HCT116 (cell line): ENCODE data around the gene ADAMTS19. TPM values are rescaled to one million over a fixed set of nuclear protein-coding genes. Genes with fewer than 3 reads are reported as not detected.

ENCODE experiments used
- ATAC-seq: fragments of 200-7000 bp; cut with Tn5 transposase; 2 replicates; pipeline ENCODE4 v1.9.1; 2020; ENCODE audit warnings: mild to moderate bottlenecking, moderate library complexity
- BruUV-seq: library from RNA; stranded (reverse); fragments of 400-500 nt; replicated peaks from 2 replicates; lab custom pipeline; 2021; lab: Mats Ljungman, UMichigan
- CTCF ChIA-PET: fragments of 300-600 bp; sonication (Branson Sonifier 250); formaldehyde crosslinking; loops from one replicate; lab custom pipeline; 2021; ENCODE audit warnings: antibody characterized with exemption; lab: Charles Lee
- POLR2A ChIA-PET: fragments of 300-600, 350-600 bp; sonication (Branson Sonifier 250); formaldehyde crosslinking; loops from one replicate; lab custom pipeline; 2021; ENCODE audit warnings: antibody characterized with exemption; lab: Charles Lee
- RAD21 ChIA-PET, 2 experiments: fragments of 300-600 bp; sonication (Branson Sonifier 250); formaldehyde crosslinking; loops; one replicate each; lab custom pipeline; 2023; ENCODE audit warnings: low total read pairs in 2 of 2; ENCODE audit not compliant: uncharacterized antibody in 2 of 2, unreplicated experiment in 2 of 2, low non-redundant PET in 1 of 2; lab: Charles Lee
- DNase-seq: peaks from one replicate; pipeline ENCODE4 v3.0.0-alpha.2; 2010; ENCODE audit warnings: low read depth, low spot score
- H2AFZ ChIP-seq: fragments of 200-600 bp; shearing (Covaris generic), sonication (generic); 2 replicates; pipeline ENCODE4 v1.6.1; 2017; ENCODE audit warnings: low read depth, mixed run types, mixed read lengths, antibody characterized with exemption, low read length; ENCODE audit not compliant: poor library complexity, severe bottlenecking
- H3K27ac ChIP-seq: 2 replicates; pipeline ENCODE4 v1.5.1; 2012; ENCODE audit warnings: low read depth, low read length
- H3K27me3 ChIP-seq: fragments of 200-600 bp; sonication (generic); 2 replicates; pipeline ENCODE4 v1.6.1; 2016; ENCODE audit warnings: mixed run types, low read length, mixed read lengths; ENCODE audit not compliant: insufficient read depth
- H3K36me3 ChIP-seq, 2 experiments: fragments of 200-500 bp in 1 of 2; fragments of 200-600 bp in 1 of 2; sonication (Bioruptor generic) in 1 of 2; sonication (generic) in 1 of 2; 2 replicates each; pipeline versions ENCODE4 v1.5.1 to v1.6.1; 2014 to 2016; ENCODE audit warnings: low read length in 2 of 2, inconsistent platforms in 1 of 2, mixed read lengths in 1 of 2, mixed run types in 1 of 2; ENCODE audit not compliant: insufficient read depth in 2 of 2, control insufficient read depth in 1 of 2
- H3K4me1 ChIP-seq, 2 experiments: fragments of 200-600 bp in 1 of 2; sonication (generic) in 1 of 2; 2 replicates each; pipeline versions ENCODE4 v1.5.1 to v1.6.1; 2012 to 2017; ENCODE audit warnings: low read length in 2 of 2, inconsistent platforms in 1 of 2, mild to moderate bottlenecking in 1 of 2, mixed read lengths in 1 of 2, mixed run types in 1 of 2, moderate library complexity in 1 of 2; ENCODE audit not compliant: insufficient read depth in 2 of 2, control insufficient read depth in 1 of 2
- H3K4me2 ChIP-seq: fragments of 200-600 bp; sonication (generic); 2 replicates; pipeline ENCODE4 v1.6.1; 2017; ENCODE audit warnings: mixed run types, low read length, mixed read lengths
- H3K4me3 ChIP-seq, 2 experiments: fragments of 200-600 bp in 1 of 2; sonication (generic) in 1 of 2; replicated peaks in 1 of 2; 2 replicates each; pipeline ENCODE4 v1.5.1; 2011 to 2016; ENCODE audit warnings: low read length in 2 of 2, control low read depth in 1 of 2, low read depth in 1 of 2, mild to moderate bottlenecking in 1 of 2, mixed read lengths in 1 of 2, mixed run types in 1 of 2
- H3K79me2 ChIP-seq: fragments of 200-600 bp; sonication (generic); 2 replicates; pipeline ENCODE4 v1.6.1; 2017; ENCODE audit warnings: mild to moderate bottlenecking, mixed run types, low read length, moderate library complexity, mixed read lengths; ENCODE audit not compliant: insufficient read depth
- H3K9ac ChIP-seq: fragments of 200-600 bp; sonication (generic); 2 replicates; pipeline ENCODE4 v1.6.1; 2016; ENCODE audit warnings: low read length, mixed read lengths
- H3K9me2 ChIP-seq: fragments of 200-600 bp; sonication (generic), shearing (Covaris generic); 2 replicates; pipeline ENCODE4 v1.6.1; 2017; ENCODE audit warnings: mixed run types, mild to moderate bottlenecking, moderate library complexity; ENCODE audit not compliant: insufficient read depth
- H3K9me3 ChIP-seq, 2 experiments: fragments of 200-500 bp in 1 of 2; fragments of 200-600 bp in 1 of 2; sonication (Bioruptor generic) in 1 of 2; sonication (generic) in 1 of 2; 2 replicates each; pipeline ENCODE4 v1.6.1; 2014 to 2017; ENCODE audit warnings: low read length in 2 of 2, mixed read lengths in 2 of 2, inconsistent platforms in 1 of 2, low read depth in 1 of 2, mild to moderate bottlenecking in 1 of 2, mixed run types in 1 of 2, moderate library complexity in 1 of 2; ENCODE audit not compliant: control insufficient read depth in 1 of 2, insufficient read depth in 1 of 2
- H4K20me1 ChIP-seq: fragments of 200-600 bp; sonication (generic), shearing (Covaris generic); 2 replicates; pipeline ENCODE4 v1.6.1; 2017; ENCODE audit warnings: mixed run types, mild to moderate bottlenecking, moderate library complexity; ENCODE audit not compliant: insufficient read depth
- CBX3 ChIP-seq: IDR thresholded peaks from 2 replicates; pipeline ENCODE4 v1.6.1; 2012; ENCODE audit warnings: low read depth
- POLR2A ChIP-seq: IDR thresholded peaks from 2 replicates; pipeline ENCODE4 v1.7.0; 2011; ENCODE audit warnings: borderline replicate concordance; ENCODE audit not compliant: insufficient read depth, insufficient read length; ENCODE audit errors: extremely low read depth
- SIN3A ChIP-seq: IDR thresholded peaks from 2 replicates; pipeline ENCODE4 v1.6.1; 2012; ENCODE audit warnings: low read depth
- ZNF274 ChIP-seq: fragments of 200-500 bp; sonication (Bioruptor generic); IDR thresholded peaks from 2 replicates; pipeline ENCODE4 v1.6.1; 2014; ENCODE audit warnings: mild to moderate bottlenecking, low read depth, low read length, inconsistent platforms
- intact Hi-C: fragments of 100-400 bp; cut with micrococcal nuclease; formaldehyde crosslinking; loops from 2 replicates; pipeline ENCODE4 v1.10.0; 2022
- total RNA-seq: library from RNA; stranded (reverse); gene quantifications from one replicate; pipeline ENCODE4 v1.2.1, GENCODE V29; 2021; ENCODE audit not compliant: unreplicated experiment
- TF ChIP-seq, protein P1 (sequence below): IDR thresholded peaks from 2 replicates; pipeline ENCODE4 v1.6.1; 2011; ENCODE audit warnings: mild to moderate bottlenecking, low read length, moderate library complexity; ENCODE audit not compliant: insufficient replicate concordance; ENCODE audit errors: extremely low read depth
- TF ChIP-seq, protein P2 (sequence below): IDR thresholded peaks from 2 replicates; pipeline ENCODE4 v1.6.1; 2012

Gene ADAMTS19
- total RNA-seq, 1 experiment from 2014 or later = not detected

DNA sequence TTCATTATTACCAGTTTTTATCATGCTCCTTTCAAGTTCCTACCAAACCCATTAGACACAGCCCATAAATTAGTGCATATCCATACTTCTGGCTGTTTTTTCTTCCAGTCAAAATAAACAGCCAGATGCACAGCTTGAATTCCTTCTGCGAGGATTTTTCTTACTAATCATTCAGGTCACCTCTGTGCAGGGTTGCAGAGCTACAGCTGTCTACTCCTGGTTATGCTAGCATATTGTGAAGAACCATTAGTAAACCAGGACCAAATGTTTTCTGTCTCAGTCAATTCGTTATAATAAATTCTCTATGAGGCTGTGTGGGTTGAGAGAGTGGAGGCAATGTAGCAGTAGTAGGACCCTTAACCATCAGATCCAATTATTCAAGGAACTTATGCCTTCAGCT lies 279.7 kb downstream of the ADAMTS19 start:
- no TSS peak for BruUV-seq
- H3K9me2 ChIP-seq = no peaks in the 10 kb centered on the region
- H3K4me3 ChIP-seq = no peak overlapping the region
- no peaks in the 10 kb centered on the region for H3K79me2 ChIP-seq
- ChIA-PET CTCF (no interaction called here), POLR2A (no interaction called here), RAD21 (no interaction called here)
- H4K20me1 ChIP-seq = no peaks in the 10 kb centered on the region; the same call in 1 of the 2 replicates
- intact Hi-C loops = no loop called here
- H3K4me2 ChIP-seq = no peak overlapping the region
- no peak overlapping the region for H2AFZ ChIP-seq
- H3K9me3 ChIP-seq = no peaks in the 10 kb centered on the region
- no peak overlapping the region for H3K27ac ChIP-seq
- ATAC-seq (no peak), DNase-seq (no peak)
- H3K9ac ChIP-seq = no peak overlapping the region
- TF ChIP-seq POLR2A (no peak), ZNF274 (no peak), SIN3A (no peak)
- TF ChIP-seq, protein P1, sequence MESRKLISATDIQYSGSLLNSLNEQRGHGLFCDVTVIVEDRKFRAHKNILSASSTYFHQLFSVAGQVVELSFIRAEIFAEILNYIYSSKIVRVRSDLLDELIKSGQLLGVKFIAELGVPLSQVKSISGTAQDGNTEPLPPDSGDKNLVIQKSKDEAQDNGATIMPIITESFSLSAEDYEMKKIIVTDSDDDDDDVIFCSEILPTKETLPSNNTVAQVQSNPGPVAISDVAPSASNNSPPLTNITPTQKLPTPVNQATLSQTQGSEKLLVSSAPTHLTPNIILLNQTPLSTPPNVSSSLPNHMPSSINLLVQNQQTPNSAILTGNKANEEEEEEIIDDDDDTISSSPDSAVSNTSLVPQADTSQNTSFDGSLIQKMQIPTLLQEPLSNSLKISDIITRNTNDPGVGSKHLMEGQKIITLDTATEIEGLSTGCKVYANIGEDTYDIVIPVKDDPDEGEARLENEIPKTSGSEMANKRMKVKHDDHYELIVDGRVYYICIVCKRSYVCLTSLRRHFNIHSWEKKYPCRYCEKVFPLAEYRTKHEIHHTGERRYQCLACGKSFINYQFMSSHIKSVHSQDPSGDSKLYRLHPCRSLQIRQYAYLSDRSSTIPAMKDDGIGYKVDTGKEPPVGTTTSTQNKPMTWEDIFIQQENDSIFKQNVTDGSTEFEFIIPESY = no peak
- TF ChIP-seq, protein P2, sequence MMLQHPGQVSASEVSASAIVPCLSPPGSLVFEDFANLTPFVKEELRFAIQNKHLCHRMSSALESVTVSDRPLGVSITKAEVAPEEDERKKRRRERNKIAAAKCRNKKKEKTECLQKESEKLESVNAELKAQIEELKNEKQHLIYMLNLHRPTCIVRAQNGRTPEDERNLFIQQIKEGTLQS = no peak
- no peaks in the 10 kb centered on the region for H3K36me3 ChIP-seq
- H3K27me3 ChIP-seq = no peaks in the 10 kb centered on the region
- H3K4me1 ChIP-seq = no peaks in the 10 kb centered on the region

DNA sequence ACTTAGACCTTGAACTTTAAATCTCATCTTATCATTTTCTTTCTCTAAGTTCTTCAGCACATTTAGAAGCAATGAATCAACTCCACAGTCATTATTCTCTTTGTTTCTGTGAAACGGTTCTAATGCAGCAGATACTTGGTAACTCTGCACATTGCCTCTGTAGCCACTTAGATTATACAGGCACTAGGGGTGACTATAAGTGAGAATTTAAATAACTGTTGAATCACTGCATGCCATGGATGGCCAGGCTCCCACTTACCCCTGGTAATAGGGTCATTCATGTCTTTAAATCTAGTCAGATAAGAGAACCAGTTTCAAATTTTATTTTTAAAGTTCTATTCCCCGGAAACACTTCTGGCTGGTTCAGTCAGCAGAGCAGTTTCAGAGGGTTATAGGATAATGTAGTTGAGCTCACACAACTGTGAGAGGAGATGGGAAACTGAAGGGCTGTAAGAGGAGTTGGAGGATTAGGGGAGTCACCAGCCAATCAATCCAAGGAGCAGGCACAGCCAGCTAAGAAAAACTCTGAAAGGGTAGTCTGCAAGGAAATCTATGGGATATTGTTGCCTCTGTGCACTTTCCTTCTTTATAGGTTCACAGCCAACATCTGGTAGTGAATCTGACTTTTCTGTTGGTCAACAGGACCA lies 283.6 kb downstream of the ADAMTS19 start:
- Histone ChIP-seq H3K9me3 (no peaks in the 10 kb centered on the region), H2AFZ (no peak overlapping the region), H3K4me2 (no peak overlapping the region), H3K36me3 (no peaks in the 10 kb centered on the region), H3K9me2 (no peaks in the 10 kb centered on the region), H3K4me3 (no peak overlapping the region), H3K9ac (no peak overlapping the region), H3K4me1 (no peaks in the 10 kb centered on the region), H4K20me1 (no peaks in the 10 kb centered on the region), H3K27ac (no peak overlapping the region), H3K27me3 (no peaks in the 10 kb centered on the region), H3K79me2 (no peaks in the 10 kb centered on the region)
- RAD21 ChIA-PET = no interaction called here
- BruUV-seq = no TSS peak
- DNase-seq = no peak
- CTCF ChIA-PET = no interaction called here
- TF ChIP-seq CBX3 = no peak
- intact Hi-C loops = no loop called here
- POLR2A ChIA-PET = no interaction called here
- ATAC-seq = no peak
